Stimulated activated CD4-positive, alpha-beta T cell treated with anti-CD3 and anti-CD28 coated beads, Interleukin-1b, Interleukin-23, amount 100 ng/mL, for 24 hours (primary cell): Measurements from ENCODE around the gene RDX.
"Not testable (repeated sequence)": the region's sequence is repeated elsewhere in the genome, so short reads cannot be mapped to it uniquely, and the experiment has no call there.

Source experiments
- DNase-seq, 4 experiments: peaks; one replicate each; pipeline ENCODE4 v3.0.0-alpha.2; 2020; ENCODE audit warnings: low read depth in 4 of 4, low spot score in 1 of 4

The RDX gene

GRCh38 chr11:110207123-110207522, 89.3 kb downstream of the RDX start:
- no peak for DNase-seq

DNA sequence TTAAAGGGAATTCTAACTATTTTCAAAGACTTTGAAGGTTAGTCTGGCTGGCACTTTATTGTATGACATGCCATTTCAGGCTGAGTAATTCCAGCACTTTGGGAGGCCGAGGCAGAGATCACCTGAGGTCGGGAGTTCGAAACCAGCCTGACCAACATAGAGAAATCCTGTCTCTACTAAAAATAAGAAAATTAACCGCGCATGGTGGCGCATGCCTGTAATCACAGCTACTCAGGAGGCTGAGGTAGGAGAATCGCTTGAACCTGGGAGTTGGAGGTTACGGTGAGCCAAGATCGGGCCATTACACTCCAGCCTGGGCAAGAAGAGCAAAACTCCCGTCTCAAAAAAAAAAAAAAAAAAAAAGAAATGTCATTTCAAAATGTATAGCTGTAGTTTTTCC, 95.6 kb downstream of the RDX start:
- no peak for DNase-seq

DNA sequence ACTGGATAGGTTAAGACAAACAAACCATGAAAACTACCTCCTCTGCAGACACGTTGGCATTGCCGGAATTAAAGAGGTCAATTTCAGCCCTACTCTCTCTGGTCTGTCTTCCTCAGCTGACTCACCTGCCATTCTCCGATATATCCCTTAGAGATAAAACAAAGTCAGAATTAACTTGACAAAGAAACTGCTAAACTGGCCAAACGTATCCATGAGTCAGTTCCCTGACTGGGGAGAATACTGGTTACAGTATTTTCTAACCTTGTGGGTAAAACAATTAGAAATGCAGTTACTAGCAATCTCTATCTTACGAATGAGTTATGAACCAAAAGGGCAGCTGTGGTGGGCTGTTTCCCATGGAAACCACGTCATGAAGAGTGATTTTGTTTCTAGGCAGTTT, 96.2 kb downstream of the RDX start:
- DNase-seq, result no peak

DNA sequence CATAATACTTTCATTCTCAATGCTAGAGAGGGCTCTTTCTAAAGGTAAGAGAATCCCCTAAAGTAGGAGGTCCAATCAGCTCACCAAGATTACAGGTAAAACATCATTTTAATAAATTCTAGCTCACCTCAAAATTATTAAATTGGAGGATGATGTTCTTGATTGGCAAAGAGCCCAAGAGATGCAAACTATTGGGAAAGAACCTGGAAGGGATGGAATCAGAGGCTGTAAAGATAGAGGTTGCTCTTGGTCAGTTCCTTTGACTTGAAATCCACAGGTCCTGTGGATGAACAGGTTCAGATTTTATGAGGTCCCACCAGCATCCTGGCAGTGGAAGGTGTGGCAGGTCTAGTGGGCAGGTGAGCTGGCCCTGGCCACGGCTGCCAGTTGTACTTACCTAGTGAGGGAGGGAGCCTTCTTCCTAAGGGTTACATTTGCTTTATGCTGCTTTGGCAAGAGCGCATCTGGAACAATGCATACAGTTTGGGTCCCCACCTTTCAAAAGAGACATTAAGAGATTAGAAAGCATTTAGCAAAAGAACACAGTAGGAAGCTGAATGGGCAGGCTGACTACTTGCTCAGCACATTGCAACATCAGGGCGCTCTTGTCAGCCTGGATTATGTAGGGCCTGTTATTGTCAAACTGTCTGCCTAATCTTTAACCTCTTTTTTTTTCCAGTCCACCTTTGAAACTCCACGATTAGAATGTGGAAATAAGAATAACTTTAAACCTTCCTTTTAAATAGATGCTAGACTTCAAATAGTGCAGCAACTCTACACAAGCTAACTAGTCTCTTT, 97.0 kb downstream of the RDX start:
- DNase-seq, result no peak

GRCh38 chr11:110198031-110198729, 98.2 kb downstream of the RDX start:
- DNase-seq, result no peak

GRCh38 chr11:110196884-110197420, 99.5 kb downstream of the RDX start:
- no peak for DNase-seq

DNA sequence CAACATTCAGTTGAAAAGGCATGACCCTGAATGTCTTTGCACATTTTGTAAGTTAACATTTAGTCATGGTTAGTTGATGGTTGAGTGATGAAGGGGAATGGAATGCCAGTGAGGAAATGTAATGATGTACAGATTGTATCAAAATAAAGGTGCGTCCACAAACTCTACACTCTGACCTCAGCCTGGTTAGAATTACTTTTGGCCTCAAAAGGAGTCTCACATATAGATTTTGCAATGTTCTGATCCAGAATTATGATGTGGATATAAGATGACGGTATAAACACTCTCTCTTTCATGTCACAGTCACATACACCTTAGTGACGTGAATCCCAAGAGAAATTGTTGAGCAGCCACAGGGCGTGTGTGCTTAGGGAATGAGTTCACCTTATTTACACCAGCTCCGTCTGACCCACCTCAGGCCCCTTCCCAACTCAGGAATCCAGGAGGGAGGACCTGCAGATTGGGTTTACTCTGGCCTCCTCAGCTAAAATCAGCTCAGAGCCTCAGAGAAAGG, 100.1 kb downstream of the RDX start:
- DNase-seq, result no peak

GRCh38 chr11:110194211-110194766, 102.1 kb downstream of the RDX start:
- not testable (repeated sequence) for DNase-seq

DNA sequence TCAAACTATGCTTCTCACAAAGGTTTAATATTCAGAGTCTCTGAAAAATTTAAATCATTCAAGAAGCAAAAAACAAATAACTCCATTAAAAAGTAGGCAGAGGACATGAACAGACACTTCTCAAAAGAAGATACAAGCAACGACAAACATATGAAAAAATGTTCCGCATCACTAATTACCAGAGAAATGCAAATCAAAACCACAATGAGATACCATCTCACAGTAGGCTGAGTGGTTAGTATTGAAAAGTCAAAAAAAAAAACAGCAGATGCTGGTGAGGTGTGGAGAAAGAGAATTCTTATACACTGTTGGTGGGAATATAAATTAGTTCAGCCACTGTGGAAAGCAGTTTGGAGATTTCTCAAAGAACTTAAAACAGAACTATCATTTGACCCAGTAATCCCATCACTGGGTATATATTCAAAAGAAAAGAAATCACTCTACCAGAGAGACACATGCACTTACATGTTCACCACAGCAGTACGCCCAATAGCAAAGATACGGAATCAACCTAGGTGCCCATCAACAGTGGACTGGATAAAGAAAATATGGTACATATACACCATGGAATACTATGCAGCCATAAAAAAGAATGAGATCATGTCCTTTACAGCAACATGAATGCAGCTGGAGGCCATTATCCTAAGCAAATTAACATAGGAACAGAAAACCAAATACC, 103.7 kb downstream of the RDX start:
- DNase-seq, result not testable (repeated sequence)

GRCh38 chr11:110190885-110191284, 105.5 kb downstream of the RDX start:
- no peak for DNase-seq

GRCh38 chr11:110187731-110188130, 108.7 kb downstream of the RDX start:
- no peak for DNase-seq

GRCh38 chr11:110186867-110187266, 109.5 kb downstream of the RDX start:
- no peak for DNase-seq

- no peak for DNase-seq
Measured at GRCh38 chr11:110186456-110186855, 110.0 kb downstream of the RDX start.

DNA sequence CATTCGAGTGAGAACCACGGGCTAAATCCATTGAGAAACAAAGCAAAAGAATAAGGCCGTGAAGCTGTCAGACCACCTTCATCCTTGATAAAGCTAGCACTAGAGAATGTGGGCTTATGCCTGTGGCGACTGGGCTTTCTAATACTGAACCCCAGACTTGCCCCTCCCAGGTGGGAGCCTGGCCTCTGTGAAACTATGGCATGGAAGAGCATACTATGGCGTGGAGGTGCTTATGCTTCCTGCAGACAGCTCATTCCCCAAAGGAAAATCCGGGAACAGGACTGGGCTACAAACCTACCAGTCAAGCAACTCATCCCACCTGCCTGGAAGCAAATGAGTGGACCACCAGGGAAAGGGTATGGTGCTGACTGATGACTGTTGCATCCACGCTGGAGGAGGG, 110.8 kb downstream of the RDX start:
- DNase-seq, result no peak

DNA sequence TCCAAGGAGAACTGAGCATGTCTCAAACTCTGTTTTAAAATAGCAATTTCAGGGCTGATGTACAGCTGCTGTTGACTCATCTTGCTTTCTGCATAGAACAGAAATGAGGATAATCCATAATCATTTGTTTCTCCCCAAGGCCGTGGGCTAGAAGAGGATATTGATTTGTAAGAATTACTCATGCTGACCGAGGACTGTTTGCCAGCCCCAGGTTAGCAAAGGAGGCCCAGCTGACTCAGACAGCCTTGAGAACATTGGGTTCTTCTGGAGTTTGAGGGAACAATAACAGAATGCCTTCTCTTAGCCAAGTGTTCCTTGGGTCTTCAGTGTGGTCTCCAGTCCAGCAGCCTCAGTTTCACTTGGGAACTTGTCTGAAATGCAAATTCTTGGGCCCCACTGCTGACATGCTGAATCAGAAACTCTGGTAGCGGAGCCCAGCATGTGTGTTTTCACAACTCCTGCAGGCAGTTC, 111.3 kb downstream of the RDX start:
- no peak for DNase-seq

DNA sequence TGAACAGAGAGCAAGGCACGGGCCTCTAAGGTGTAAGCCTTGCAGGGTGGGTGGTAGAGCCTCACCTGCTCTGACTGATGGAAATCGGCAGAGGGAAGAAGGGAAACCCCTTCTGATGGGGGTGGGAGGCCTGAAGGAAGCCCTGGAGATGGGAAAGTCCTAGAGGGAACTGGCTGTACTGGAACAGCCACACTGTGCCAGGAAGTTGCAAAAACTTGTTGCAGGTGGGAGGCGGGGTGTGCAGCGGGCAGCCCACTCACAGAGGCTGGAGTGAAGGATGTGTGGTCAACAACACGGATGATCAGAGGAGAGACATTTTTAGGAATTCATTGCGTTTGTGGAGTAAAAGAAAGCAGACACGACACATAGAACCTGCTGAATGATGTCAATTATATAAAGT, 112.0 kb downstream of the RDX start:
- no peak for DNase-seq

- DNase-seq, result no peak
Measured at GRCh38 chr11:110182886-110183285, 113.5 kb downstream of the RDX start.

DNA sequence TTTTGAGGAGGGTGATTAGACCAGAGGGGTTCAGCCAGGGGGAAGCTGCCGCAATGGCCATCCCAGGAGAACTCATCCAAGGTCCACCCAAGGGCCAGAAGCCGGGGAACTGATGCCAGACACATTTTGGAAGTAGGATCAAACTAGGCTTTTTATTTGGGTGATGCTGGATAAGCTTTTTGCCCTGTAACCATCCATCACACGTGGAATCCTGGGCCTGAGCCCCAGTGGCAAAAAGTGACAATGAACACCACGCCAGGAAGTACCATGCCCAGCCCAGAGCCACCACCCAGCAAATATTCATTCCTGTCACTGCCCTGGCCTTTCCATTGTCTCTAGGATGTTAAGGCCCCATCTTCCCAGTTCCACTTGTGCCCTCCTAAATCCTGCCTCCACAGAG, 117.3 kb downstream of the RDX start:
- no peak for DNase-seq

DNA sequence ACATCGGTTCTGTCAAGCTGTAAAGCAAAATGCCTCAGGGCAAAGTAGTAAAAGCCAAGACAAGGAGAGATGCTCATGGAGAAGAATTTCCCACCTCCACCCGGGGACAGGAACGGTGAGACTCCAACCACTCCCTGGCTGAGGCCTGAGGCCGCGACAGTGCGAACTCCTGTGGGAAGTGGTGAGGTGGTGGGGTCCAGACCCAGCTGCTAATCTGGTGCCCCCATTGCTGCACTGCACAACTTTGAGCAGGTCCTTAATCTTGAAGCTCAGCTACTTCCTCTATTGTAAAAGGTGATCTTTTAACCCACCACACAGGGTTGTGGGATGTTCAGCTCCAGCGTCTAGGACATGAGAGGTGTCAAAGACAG, 119.3 kb downstream of the RDX start:
- DNase-seq, result no peak

GRCh38 chr11:110176366-110177085, 119.9 kb downstream of the RDX start:
- no peak for DNase-seq
